ENCODE data around the gene TAS2R50.

- TF ChIP-seq GATA2 (IDR thresholded peaks at IDR 0.05; ENCODE audit: low read depth, low read length) (no peak), GATA3 (IDR thresholded peaks at IDR 0.05; ENCODE audit: low read depth, low read length) (no peak)
These were observed 46.3 kb downstream of the TAS2R50 start for GRCh38 chr12:10940389-10940788.
